Midbrain (tissue), 1 donor: ENCODE measurements around the gene FAM111A.

Experiments
- DNase-seq: peaks from one replicate; lab custom pipeline; 2025; lab: John Stamatoyannopoulos, UW

Gene FAM111A

GRCh38 chr11:59200423-59200746 lies 57.7 kb downstream of the FAM111A start:
- DNase-seq: no peak

- DNase-seq: no peak
Measured at GRCh38 chr11:59201353-59201752, 58.7 kb downstream of the FAM111A start.
